ENCODE data around the gene HOXA13. TPM values are rescaled to one million over a fixed set of nuclear protein-coding genes. Genes with fewer than 3 reads are reported as not detected.

The HOXA13 gene
- total RNA-seq, 1 experiment from 2014 or later: 1.3 TPM

DNA sequence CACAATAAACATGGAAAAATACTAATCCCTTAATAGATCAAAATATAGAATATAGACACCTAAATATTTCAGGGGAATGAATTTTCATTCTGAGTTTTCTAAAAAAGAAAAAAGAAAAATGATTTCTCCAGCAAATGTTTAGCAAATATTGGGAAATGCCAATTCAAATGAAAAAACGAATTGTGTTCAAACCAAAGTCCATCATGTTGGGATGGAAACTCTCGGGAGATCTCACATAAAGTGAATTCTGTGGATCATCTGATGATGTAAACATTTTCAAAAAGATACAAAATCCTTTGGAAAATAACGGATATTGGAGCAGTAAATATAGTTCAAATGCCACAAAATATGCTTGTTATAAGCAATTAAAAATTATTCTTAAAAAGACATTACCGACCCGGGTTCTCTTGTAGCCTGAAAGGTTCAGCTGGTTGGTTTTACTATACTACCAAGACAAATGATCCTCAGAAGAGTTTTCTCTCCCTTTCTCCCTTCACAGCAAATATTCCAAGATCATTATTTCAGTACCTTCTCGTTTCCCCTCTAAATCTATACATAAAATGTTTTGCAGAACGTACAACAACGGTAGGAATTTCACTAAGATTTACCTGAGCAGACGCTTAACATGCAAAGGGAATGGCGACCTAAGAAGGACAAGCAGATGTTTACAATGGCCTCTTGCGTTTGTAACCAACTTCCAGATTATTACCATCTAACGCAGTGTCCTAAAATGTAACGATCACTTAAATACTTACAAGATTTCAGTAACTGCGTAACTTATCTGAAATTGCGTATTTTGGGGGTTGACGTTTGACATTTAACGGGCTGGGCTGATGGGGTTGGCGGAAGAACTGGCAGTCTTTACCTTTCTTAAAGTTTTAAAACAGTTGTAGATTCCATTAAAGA lies 2.5 kb downstream of the HOXA13 start:
- CTCF ChIA-PET: no interaction called here
- TF ChIP-seq CTCF (IDR thresholded peaks at IDR 0.05; ENCODE audit: unreplicated experiment): no peak
- Mint-ChIP-seq H3K36me3 (ENCODE audit: insufficient read depth, unreplicated experiment) (peaks cover 25% of the 10 kb centered on the region), H3K4me1 (ENCODE audit: low read depth, unreplicated experiment) (peaks cover 10% of the 10 kb centered on the region), H3K9me3 (ENCODE audit: low read depth, unreplicated experiment) (no peaks in the 10 kb centered on the region), H3K4me3 (ENCODE audit: low read depth, unreplicated experiment) (no peak overlapping the region), H3K27me3 (ENCODE audit: unreplicated experiment) (peaks cover 29% of the 10 kb centered on the region), H3K27ac (ENCODE audit: unreplicated experiment) (no peak overlapping the region)
- BruUV-seq (replicated peaks): TSS peak; percentile 72
- DNase-seq: no peak
- intact Hi-C loops (cut with micrococcal nuclease; ENCODE audit: unreplicated experiment): loop anchor here (2.0 to 5.0 kb wide), 3 partner anchors 407 to 723 kb away; no protein-coding TSS in a partner anchor

DNA sequence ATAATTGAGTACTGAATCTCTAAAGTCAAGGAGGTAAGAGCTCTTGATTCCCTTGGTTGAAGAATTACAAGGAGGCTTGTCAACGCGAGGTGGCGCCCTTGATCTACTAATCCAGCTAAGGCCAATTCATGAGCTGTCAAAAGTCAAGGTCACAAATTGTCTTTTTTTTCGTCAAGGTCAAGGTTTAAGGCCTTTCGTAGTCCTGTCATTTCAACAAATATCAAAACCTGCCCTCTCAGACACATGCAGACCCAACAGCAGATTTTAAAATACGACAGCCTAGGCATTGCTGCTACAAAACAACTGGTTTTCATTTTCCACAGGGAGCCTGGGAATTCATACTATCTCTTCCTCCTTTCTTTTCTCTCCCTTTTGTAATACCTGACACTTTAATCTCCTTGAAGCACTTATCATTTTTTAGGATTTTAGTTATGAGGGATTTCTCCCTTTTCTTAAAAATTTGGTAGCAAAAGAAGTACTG lies 3.6 kb downstream of the HOXA13 start:
- Mint-ChIP-seq H3K4me1 (ENCODE audit: low read depth, unreplicated experiment) (peaks cover 10% of the 10 kb centered on the region), H3K9me3 (ENCODE audit: low read depth, unreplicated experiment) (no peaks in the 10 kb centered on the region), H3K36me3 (ENCODE audit: insufficient read depth, unreplicated experiment) (peaks cover 29% of the 10 kb centered on the region), H3K27me3 (ENCODE audit: unreplicated experiment) (peaks cover 40% of the 10 kb centered on the region), H3K4me3 (ENCODE audit: low read depth, unreplicated experiment) (no peak overlapping the region), H3K27ac (ENCODE audit: unreplicated experiment) (no peak overlapping the region)
- CTCF ChIA-PET: interaction anchor here (0.6 to 1.5 kb wide), 33 partner anchors 10 to 900 kb away, joined by 3 to 45 read pairs (median 4); partner anchors contain the start of gene HOXA11
- peak; percentile 89 for DNase-seq
- intact Hi-C loops (cut with micrococcal nuclease; ENCODE audit: unreplicated experiment): loop anchor here (1.0 to 5.0 kb wide), 5 partner anchors 379 to 824 kb away; no protein-coding TSS in a partner anchor
- peak; percentile 93 for TF ChIP-seq CTCF (IDR thresholded peaks at IDR 0.05; ENCODE audit: unreplicated experiment)
- no TSS peak for BruUV-seq (replicated peaks)

GRCh38 chr7:27194686-27195379 lies 5.1 kb downstream of the HOXA13 start:
- DNase-seq: no peak
- peaks cover 16% of the 10 kb centered on the region for H3K36me3 Mint-ChIP-seq (ENCODE audit: insufficient read depth, unreplicated experiment)
- no peaks in the 10 kb centered on the region for H3K4me1 Mint-ChIP-seq (ENCODE audit: low read depth, unreplicated experiment)
- H3K9me3 Mint-ChIP-seq (ENCODE audit: low read depth, unreplicated experiment): no peaks in the 10 kb centered on the region
- no peak overlapping the region for H3K4me3 Mint-ChIP-seq (ENCODE audit: low read depth, unreplicated experiment)
- no peak for TF ChIP-seq CTCF (IDR thresholded peaks at IDR 0.05; ENCODE audit: unreplicated experiment)
- CTCF ChIA-PET: interaction anchor here (0.5 kb wide), 1 partner anchor 411 kb away, joined by 15 read pairs; no protein-coding TSS in a partner anchor
- intact Hi-C loops (cut with micrococcal nuclease; ENCODE audit: unreplicated experiment): loop anchor here (5.0 kb wide), 1 partner anchor 577 kb away; no protein-coding TSS in a partner anchor
- peaks cover 47% of the 10 kb centered on the region for H3K27me3 Mint-ChIP-seq (ENCODE audit: unreplicated experiment)
- no TSS peak for BruUV-seq (replicated peaks)
- no peak overlapping the region for H3K27ac Mint-ChIP-seq (ENCODE audit: unreplicated experiment)

GRCh38 chr7:27194002-27194352 lies 5.9 kb downstream of the HOXA13 start:
- Mint-ChIP-seq H3K27ac (ENCODE audit: unreplicated experiment) (no peak overlapping the region), H3K4me1 (ENCODE audit: low read depth, unreplicated experiment) (no peaks in the 10 kb centered on the region), H3K9me3 (ENCODE audit: low read depth, unreplicated experiment) (no peaks in the 10 kb centered on the region), H3K4me3 (ENCODE audit: low read depth, unreplicated experiment) (no peak overlapping the region), H3K36me3 (ENCODE audit: insufficient read depth, unreplicated experiment) (peaks cover 8% of the 10 kb centered on the region), H3K27me3 (ENCODE audit: unreplicated experiment) (peaks cover 56% of the 10 kb centered on the region)
- intact Hi-C loops (cut with micrococcal nuclease; ENCODE audit: unreplicated experiment): no loop called here
- TF ChIP-seq CTCF (IDR thresholded peaks at IDR 0.05; ENCODE audit: unreplicated experiment): no peak
- BruUV-seq (replicated peaks): no TSS peak
- CTCF ChIA-PET: no interaction called here
- no peak for DNase-seq

Data from Calu3 (cell line).